ENCODE results near the gene IPO4. TPM values are rescaled to one million over a fixed set of nuclear protein-coding genes. Genes with fewer than 3 reads are reported as not detected.

The IPO4 gene
- total and polyA plus RNA-seq, 9 of the 15 experiments (the other 6 are each of a cell fraction or from before 2014, with no cell fraction given): 7.3 to 122 (median 31.8) TPM

DNA sequence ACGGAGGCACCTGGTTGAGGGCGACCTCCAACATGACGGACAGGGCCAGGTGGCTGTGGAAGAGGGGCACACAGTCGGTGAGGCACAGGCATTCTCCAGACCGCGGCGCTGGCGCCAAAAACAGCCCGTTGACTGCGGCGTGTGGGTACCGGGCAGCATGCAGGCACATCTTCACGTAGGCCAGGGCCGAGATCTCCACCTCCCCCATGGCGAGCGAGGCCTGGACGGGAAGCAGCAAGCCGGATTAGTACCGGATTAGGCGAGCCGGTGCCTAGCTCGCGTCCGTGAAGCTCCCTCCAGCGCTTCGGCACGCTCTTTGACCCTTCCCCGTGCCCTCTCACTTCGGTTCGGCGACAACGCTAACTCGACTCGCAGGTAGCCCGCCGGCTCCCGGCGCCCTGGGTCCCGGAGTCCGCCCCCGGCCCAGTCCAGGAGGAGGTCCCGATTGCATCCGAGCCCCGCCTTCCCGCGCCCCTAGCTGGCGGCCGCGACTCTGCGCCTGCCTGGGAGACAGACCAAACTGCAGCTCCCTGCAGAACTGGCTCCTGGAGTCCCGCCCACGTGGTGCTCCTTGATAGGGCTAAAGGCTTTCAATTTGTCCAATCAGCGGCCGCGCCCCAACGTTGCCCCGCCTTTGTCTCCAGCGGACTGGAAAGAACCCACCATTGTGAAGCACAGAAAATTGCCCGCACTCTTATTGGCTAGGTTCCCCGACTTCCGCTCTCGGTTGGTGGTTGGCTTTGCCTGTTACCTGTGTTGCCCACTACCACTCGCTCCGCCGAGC, 47.3 kb downstream of the IPO4 start, which contains the start of gene EMC9 (continued):
- TF ChIP-seq, protein P1, sequence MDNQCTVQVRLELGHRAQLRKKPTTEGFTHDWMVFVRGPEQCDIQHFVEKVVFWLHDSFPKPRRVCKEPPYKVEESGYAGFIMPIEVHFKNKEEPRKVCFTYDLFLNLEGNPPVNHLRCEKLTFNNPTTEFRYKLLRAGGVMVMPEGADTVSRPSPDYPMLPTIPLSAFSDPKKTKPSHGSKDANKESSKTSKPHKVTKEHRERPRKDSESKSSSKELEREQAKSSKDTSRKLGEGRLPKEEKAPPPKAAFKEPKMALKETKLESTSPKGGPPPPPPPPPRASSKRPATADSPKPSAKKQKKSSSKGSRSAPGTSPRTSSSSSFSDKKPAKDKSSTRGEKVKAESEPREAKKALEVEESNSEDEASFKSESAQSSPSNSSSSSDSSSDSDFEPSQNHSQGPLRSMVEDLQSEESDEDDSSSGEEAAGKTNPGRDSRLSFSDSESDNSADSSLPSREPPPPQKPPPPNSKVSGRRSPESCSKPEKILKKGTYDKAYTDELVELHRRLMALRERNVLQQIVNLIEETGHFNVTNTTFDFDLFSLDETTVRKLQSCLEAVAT (IDR thresholded peaks at IDR 0.05): peak in 1 of 2 experiments; percentile 98; a peak in 2 of 4 replicates
- no peak for TF ChIP-seq SMARCB1 (IDR thresholded peaks at IDR 0.05; ENCODE audit: insufficient read length, low read depth)
- TF ChIP-seq, protein P2, sequence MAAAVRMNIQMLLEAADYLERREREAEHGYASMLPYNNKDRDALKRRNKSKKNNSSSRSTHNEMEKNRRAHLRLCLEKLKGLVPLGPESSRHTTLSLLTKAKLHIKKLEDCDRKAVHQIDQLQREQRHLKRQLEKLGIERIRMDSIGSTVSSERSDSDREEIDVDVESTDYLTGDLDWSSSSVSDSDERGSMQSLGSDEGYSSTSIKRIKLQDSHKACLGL (CRISPR knock-in tag; IDR thresholded peaks at IDR 0.05; ENCODE audit: borderline replicate concordance, poor library complexity, severe bottlenecking): no peak
- TF ChIP-seq ATF7 (IDR thresholded peaks at IDR 0.05): peak; percentile 57
- TF ChIP-seq ARNT (IDR thresholded peaks at IDR 0.05): no peak
- TF ChIP-seq C11orf30 (IDR thresholded peaks at IDR 0.05; ENCODE audit: low read depth): peak; percentile 42; the same call in 1 of the 2 replicates
- TF ChIP-seq, protein P3, sequence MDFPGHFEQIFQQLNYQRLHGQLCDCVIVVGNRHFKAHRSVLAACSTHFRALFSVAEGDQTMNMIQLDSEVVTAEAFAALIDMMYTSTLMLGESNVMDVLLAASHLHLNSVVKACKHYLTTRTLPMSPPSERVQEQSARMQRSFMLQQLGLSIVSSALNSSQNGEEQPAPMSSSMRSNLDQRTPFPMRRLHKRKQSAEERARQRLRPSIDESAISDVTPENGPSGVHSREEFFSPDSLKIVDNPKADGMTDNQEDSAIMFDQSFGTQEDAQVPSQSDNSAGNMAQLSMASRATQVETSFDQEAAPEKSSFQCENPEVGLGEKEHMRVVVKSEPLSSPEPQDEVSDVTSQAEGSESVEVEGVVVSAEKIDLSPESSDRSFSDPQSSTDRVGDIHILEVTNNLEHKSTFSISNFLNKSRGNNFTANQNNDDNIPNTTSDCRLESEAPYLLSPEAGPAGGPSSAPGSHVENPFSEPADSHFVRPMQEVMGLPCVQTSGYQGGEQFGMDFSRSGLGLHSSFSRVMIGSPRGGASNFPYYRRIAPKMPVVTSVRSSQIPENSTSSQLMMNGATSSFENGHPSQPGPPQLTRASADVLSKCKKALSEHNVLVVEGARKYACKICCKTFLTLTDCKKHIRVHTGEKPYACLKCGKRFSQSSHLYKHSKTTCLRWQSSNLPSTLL (IDR thresholded peaks at IDR 0.05): peak; percentile 98
- no peak for TF ChIP-seq RHOXF2B (CRISPR knock-in tag; conservative IDR thresholded peaks at IDR 0.05)
- TF ChIP-seq L3MBTL2 (IDR thresholded peaks at IDR 0.05): peak; percentile 35; the same call in 1 of the 2 replicates
- TF ChIP-seq ZBTB17 (CRISPR knock-in tag; IDR thresholded peaks at IDR 0.05): peak; percentile 97
- TF ChIP-seq CBX3 (IDR thresholded peaks at IDR 0.05; ENCODE audit: borderline replicate concordance in 1 of 2, low read length in 2 of 2): no peak
- peak; percentile 32 to 47 for TF ChIP-seq MAZ (CRISPR knock-in tag; conservative IDR thresholded peaks at IDR 0.05 in 1 of 2, IDR thresholded peaks at IDR 0.05 in 1 of 2)
- TF ChIP-seq NEUROD1 (IDR thresholded peaks at IDR 0.05; ENCODE audit: borderline replicate concordance, low read depth, low read length, partially characterized antibody): peak; percentile 75
- TF ChIP-seq NFYB (IDR thresholded peaks at IDR 0.05; ENCODE audit: extremely low read depth, insufficient read length): peak; percentile 81
- TF ChIP-seq, protein P4, sequence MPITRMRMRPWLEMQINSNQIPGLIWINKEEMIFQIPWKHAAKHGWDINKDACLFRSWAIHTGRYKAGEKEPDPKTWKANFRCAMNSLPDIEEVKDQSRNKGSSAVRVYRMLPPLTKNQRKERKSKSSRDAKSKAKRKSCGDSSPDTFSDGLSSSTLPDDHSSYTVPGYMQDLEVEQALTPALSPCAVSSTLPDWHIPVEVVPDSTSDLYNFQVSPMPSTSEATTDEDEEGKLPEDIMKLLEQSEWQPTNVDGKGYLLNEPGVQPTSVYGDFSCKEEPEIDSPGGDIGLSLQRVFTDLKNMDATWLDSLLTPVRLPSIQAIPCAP (CRISPR knock-in tag; IDR thresholded peaks at IDR 0.05; ENCODE audit: borderline replicate concordance): no peak
- no peak for TF ChIP-seq FOSL1 (tag; conservative IDR thresholded peaks at IDR 0.05)
- no peak for TF ChIP-seq NBN (IDR thresholded peaks at IDR 0.05; ENCODE audit: low read depth)
- no peak for TF ChIP-seq STAT5B (CRISPR knock-in tag; IDR thresholded peaks at IDR 0.05)
- TF ChIP-seq MAFG (tag; conservative IDR thresholded peaks at IDR 0.05): no peak
- no peak for TF ChIP-seq ZNF57 (CRISPR knock-in tag; IDR thresholded peaks at IDR 0.05)
- peak; percentile 9; the same call in 1 of the 2 replicates for TF ChIP-seq TAF7 (tag; IDR thresholded peaks at IDR 0.05)
- peak; percentile 81 for TF ChIP-seq EP400 (IDR thresholded peaks at IDR 0.05)
- TF ChIP-seq, protein P5, sequence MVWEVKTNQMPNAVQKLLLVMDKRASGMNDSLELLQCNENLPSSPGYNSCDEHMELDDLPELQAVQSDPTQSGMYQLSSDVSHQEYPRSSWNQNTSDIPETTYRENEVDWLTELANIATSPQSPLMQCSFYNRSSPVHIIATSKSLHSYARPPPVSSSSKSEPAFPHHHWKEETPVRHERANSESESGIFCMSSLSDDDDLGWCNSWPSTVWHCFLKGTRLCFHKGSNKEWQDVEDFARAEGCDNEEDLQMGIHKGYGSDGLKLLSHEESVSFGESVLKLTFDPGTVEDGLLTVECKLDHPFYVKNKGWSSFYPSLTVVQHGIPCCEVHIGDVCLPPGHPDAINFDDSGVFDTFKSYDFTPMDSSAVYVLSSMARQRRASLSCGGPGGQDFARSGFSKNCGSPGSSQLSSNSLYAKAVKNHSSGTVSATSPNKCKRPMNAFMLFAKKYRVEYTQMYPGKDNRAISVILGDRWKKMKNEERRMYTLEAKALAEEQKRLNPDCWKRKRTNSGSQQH (CRISPR knock-in tag; IDR thresholded peaks at IDR 0.05): no peak
